ELR (cell line): ENCODE measurements around the gene MBTPS1.

ENCODE experiments used
- DNase-seq: peaks from one replicate; pipeline ENCODE4 v3.0.0-alpha.2; 2015; ENCODE audit warnings: low read depth

MBTPS1 gene

DNA sequence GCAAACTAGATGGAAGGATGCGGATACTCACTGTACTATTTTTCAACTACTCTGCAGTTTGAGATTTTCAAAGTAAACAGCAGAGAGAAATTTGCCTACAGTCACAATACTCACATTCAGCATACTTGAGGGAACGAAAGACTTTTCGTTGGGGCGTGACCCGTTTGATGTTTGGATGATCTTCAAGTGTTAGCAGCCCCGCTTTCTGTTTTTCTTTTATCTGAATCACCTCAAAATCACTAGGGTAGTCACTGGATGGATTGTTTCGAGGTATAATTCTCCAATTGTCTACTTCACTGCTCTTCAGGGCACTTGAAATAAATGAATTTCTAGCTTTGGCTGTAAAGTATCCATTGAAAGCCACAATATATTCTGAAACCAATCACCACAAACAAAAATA lies 17.8 kb downstream of the MBTPS1 start:
- DNase-seq: no peak

DNA sequence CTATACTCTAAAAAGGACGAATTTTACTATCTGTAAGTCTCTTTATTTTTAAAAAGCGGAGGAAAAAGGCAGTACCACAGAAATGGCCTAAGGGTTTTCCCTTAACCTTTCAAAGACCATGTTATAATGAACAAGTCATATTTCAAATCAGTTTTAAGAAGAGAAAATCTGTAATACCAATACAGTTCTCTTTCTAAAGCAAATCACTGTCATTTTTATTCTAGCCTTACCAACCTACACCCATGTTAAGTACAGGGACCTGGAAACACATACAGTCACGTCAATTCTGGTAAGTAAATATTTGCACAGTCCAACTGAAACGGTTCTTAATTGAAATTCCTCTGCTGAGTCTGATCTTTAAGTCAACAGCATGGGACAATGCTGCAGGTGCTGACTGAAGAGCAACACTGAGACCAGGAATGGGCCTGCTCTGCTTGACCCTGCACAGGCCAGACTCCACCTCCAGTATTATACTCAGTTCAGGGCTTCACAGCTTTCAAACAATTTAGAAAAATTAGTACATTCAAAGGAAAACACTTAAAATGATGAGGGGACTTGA lies 20.2 kb downstream of the MBTPS1 start:
- no peak for DNase-seq

DNA sequence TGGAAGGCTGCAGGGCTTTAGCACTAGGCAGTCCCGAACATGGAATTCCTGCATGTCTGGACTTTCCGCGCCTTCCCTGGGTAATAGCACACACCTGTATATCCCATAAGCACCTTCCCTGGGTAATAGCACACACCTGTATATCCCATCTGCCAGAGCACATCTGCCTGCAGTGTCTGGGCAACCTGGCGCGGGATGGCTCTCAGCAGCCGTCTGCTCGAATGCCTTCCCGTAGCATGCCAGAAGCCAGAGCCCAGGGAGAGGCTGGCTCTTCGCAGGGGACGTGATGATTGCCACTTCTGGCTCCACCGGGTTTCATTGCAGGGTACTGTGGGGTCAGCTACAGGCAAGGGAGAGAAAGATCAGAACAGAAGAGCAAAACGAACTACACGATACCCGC lies 21.3 kb downstream of the MBTPS1 start:
- DNase-seq: no peak

DNA sequence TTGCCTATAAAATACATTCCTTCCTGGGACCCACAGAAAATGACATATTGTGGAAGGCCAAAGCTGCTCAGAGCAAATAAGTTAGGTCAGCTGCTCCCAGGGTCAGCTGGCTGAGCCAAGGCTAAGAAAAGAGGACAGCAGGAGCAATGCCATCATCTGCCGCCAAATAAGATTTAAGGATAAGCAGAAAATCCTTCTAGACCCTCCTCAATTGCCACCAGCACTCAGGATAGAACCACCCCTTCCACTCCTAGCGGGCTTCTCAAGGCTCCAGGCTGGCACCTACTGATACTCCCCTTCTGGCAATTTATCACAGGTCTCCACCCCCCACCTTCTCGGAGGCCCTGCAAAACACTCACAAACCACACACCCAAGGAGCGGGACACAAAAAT lies 22.9 kb downstream of the MBTPS1 start:
- DNase-seq: no peak

DNA sequence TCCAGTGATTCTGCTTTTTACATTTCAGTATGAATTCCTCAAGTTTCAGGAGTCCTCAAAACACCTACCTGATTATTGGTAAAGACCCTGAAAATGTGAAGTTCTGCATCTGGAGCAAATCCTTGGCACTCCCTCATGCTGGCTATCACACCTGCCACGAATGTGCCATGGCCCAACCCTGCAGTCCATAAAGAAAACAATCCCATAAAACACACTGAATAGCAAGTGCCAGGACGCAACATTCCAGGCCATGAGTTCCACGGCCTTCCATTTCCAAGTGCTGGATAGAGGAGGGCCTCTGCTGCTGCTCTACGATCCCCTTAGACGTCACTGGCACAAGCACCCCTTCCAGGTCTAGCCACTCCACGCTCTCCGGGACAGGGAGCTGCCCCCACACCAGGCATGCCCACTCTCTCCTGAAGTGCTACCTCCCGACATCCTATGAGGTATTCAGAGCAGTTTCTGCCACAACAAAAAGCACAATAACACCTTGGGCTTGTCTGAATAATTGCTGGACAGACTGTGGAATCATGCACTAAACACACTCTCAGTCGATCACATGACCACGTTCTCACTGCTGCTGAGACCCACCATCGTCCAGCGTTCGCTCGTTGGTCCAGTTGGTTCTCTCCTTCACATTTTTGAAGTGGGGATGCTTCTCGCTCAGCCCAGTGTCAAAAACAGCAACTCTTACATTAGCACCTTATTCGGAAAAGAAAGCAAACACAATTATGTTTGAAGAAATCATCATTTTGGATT lies 23.4 kb downstream of the MBTPS1 start:
- no peak for DNase-seq

DNA sequence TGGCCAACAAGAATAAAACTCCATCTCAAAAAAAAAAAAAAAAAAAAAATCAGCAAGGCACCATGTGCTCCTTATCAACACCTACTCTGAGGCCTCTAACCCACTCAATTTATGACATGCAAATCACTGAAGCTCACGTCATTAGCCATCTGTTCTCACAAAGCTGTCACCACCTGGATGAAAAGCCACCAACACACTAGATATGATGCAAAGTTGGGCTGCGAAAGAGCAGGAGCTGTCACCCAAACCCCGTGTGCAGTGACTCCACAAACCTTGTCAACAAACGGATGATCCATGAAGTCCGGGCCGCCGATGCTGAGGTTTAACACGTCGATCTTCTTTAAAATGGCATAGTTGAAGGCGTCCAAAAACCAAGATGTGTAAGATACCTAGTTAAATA lies 25.3 kb downstream of the MBTPS1 start:
- DNase-seq: no peak

DNA sequence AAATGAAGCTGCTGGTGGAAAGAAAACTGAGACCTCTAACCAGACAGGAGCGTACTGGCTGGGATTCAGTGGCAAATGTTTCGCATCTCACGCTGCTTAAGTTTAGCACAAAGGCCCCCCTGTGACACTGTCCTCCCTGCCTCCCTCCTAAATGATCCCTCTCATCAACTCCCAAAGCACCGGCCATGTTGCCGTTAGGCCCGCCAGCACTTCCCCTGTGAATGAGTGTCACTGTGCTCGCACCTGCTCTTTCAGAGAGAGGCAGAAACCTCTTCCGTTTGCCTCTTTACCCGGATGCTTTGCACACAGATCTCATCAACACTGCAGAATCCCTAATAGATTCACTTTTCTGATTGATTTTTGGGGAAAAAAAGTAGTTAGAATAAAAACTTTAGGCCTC lies 26.5 kb downstream of the MBTPS1 start:
- no peak for DNase-seq

DNA sequence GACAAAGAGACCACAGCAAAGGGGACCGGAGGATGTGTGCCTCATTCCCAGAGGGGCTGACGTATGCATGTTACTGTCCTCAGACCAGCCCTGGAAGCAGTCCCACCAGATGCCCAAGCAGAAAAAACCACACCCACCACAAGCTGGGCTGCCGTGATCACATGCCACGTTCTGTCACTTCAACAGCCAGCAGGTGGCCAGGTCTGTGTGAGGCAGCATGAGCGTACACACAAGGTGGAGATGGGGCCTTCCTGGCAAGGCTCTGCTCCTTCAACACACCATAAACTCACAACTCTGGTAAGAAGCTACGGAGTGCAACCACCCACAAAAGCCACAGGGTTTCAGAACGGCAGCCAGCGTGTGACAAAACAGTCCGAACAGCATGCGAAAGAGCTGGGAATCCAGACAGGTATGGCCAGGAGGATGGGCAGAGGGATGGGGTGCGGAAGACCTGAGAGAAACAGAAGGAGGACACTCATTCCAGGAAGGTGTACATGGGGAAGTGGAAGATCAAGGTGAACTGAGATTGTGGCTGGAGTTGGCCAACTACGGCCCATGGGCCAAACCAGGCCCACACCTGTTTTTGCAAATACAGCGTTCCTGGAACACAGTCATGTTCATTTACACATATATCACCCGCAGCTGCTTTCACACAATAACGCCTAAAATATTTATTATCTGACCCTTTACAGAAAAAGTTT lies 27.9 kb downstream of the MBTPS1 start:
- peak; percentile 16 for DNase-seq

DNA sequence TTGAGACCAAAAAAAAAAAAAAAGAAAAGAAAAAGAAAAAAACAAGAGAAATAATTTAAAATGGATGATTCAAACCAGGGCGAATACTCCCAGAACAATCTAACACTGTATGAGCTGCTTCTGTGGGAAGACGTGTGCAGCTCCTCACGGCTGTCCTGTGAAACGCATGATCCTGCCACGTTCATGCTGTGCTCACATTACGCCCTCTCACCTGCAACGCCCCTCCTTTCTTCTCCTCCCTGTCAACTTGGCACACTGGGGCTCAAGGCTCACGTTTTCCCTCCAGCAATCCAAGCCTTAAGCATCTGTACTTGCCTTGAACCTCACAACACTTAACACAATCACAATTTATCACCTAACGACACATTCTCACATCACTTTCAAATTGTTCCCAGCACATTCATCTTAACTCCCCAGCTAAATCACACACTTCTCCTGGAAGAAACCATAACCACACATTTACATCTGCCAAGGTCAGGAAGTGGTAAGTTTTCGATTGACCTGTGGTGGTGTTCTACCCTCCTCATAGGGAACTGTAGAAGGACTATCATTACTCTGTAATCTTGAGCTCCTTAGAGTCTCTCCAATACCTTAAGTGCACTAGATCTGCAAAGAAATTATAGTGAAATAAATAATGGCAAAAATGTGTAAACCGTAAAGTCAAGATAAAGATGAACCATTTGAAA lies 29.1 kb downstream of the MBTPS1 start:
- no peak for DNase-seq

DNA sequence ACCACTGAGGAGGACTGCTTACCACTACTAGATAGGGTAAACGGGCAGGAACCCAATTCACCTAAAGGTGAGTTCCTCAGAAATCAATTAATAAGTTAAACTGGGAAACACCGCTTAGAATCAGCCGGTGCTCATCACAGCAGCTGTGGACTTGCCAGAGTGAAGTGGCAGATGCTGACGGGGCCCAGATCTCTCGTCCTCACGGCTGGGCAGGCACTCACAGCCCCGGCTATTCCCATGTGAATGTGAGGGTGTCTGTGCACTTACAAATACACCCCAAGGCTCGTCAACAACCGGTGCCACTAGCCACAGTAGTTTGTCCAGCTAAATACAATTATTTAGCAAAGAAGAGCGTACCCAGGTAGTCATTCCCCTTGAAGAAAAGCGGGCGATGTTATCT lies 29.7 kb downstream of the MBTPS1 start:
- no peak for DNase-seq

DNA sequence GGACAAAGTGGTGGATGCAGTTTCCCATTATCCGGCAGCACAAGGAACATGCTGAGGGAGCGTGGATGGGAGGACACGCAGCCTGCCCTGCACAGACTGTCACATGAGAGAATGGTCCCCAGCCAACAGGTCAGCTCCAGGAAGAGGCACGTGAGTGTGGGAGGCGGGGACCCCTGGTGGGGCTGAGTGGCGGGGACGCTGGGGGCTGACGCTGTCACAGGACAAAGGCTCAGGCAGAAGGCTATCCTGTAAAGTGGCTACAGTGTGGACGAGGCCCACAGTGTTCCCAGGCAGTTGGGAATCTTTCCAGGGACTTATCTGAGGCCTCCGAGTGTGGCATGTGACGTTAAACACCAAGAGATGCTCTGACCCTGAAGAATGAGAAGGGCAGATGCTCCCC lies 30.4 kb downstream of the MBTPS1 start:
- no peak for DNase-seq

DNA sequence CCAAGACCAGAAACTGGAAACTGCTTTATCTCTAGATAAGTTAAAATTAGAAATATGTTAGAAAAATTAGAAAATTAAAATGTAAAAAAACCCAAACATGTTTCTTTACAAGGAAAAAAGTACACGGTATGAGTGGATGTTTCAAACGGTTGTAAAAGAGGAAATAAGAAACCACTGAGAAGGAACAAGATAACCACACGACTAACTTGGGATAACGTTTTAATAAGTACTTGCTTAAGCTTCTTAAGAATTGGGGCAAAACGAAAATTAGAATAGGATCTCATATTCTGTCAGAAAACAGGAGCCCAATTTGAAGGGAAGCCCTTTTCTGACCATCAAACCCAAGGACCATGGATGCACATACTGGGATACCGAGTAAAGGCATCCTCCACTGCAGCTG lies 31.0 kb downstream of the MBTPS1 start:
- DNase-seq: no peak

DNA sequence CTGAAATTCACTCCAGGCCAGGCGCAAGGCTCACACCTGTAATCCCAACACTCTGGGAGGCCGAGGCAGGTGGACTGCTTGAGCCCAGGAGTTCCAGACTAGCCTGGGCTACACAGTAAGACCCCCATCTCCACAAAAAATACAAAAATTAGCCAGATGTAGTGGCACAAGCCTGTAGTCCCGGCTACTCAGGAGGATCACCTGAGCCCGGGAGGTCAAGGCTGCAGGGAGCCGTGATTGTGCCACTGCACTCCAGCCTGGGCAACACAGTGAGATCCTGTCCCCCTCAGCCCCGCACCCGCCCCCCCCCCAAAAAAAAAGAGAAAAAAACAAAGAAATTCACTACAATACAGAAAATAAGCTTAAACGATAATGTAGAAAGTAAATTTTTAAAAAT lies 31.5 kb downstream of the MBTPS1 start:
- DNase-seq: no peak

DNA sequence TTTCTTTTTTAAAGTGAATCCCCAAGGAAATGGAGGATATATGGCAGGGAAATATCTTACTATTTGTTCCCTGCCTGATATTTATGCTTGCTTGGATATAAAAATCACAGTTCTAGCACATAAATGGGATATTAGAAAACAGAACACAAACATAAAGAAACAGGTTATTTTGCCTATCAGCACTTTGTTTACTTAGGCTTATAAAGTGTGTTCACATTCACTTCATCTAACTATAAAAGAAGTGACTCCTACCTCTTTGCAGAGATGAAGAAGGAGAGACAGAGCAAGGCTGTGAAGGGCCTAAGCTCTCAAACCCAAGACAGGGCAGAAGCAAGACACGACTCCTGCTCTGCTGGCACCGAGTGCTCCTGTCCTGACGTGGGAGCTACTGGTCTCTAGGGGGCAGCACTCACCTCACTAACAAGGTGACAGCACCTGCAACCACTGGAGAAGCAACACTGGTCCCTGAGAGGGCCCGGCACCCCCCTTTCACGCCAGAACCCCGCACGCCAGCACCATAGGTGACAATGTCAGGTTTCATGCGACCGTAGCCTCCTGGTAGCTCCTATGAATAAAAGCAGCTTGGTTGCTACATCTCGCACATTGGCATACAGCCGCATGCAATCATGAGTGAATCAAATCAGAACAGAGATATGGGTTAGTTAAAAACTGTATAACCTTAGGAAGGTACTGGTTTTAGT lies 32.0 kb downstream of the MBTPS1 start:
- peak; percentile 77 for DNase-seq

DNA sequence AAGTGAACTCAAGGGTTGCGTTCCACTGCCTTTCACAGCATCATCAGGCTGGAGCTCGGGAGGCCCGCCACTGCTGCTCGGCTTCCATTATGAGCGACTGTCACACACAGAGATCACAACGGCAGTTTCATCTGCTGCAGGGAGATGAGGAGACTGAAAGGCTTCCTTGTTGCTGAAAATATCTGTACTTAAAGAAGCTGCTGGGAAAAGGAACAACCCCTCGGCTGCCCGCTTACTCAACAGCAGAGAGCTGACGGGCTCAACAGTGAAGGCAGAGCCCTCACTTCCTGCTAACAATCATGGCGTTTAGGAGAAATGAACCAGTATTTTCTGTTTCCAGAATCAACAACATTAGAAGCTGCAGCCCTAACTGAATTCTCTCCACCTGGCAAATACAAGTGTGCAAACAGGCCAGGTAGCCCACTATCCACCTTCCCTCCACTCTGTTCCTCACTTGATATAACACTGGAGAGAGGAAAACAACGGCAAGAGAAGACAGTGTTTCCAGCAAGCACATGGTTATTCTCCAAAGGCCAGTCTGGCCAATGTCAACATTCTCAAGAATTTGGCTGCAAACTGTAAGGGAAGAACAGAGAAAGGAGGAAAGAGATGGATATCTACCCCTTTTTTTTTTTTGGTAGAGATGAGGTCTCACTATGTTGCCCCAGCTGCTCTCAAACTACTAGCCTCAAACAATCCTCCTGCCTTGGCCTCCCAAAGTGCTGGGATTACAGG lies 33.7 kb downstream of the MBTPS1 start:
- no peak for DNase-seq

DNA sequence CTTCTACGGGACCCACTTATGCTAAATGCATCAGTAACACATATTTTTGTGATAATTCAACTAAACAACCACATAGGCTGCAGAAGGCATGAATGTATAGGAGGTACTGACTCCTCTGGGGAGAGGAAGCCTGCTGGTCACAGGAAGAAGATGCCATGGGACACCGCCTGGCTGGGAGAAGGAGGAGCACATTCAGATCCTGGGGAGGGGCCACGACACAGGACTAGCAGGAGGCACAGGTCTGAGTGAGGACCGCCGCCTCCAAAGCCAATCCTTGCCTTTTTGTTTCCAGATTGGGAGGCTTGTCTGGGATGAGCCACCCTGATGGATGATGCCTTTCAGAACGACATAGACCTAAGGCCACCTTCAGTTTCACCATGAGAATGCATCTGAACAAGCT lies 34.6 kb downstream of the MBTPS1 start:
- no peak for DNase-seq

DNA sequence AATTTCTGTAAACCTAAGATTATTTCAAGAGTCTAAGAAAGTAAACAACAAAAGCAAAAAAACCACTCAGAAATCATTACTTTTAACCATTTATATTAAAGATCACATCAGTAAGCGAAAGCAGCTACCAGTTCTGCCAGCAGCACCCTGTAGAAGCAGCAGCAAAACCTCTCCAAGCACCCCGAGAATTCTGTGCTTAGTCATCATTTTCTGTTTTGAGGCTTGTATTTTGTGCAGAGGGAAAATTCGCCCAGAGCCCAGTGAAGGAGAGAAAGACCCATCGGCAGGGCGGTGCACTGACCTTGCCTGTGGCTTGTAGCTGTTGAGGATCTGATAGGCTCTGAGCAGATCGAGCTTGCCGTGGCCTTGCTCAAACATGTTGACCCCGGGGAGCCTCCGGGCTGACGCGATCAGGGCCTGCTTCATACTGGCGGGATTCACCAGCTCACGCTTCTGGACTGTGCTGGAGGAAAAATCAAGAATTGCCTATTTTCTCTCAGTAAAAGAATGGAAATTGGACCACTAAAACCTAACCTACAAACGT lies 35.2 kb downstream of the MBTPS1 start:
- no peak for DNase-seq

DNA sequence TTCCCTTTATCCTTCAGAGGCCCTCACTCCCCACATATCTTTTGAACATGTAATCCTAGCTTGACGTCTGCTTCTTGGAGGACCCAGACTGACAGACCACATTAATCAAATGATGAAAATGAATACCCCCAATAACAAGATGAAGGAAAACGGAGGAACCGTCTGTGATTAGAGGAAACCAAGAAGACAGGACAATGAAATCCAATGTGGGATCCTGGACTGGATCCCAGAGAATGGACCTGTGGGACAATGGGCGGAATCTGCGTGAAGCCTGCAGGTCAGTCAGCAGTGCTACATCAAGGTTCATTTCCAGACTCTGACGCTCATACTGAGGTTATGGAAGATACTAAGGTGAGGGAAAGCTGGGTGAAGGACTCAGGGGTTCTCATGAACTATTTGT lies 35.9 kb downstream of the MBTPS1 start:
- no peak for DNase-seq

DNA sequence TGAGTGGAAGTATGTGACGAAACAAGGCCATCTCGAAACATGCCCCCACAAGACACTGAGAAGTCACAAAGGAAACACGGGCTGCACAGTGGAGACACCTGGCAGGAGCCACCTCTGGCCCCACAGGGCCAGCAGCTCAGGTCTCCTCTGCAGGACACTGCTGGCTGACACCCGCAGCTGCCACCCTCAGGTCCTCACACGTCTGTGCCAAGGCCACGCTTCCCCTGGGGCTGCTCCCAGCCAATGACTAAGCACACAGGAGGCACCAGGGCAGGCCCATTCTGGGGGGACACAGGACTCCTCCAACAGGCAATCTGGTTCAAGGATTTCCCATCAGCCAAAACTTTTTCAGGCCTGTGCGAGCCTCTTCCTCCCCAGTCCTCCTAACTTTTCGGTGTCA lies 36.4 kb downstream of the MBTPS1 start:
- DNase-seq: no peak

DNA sequence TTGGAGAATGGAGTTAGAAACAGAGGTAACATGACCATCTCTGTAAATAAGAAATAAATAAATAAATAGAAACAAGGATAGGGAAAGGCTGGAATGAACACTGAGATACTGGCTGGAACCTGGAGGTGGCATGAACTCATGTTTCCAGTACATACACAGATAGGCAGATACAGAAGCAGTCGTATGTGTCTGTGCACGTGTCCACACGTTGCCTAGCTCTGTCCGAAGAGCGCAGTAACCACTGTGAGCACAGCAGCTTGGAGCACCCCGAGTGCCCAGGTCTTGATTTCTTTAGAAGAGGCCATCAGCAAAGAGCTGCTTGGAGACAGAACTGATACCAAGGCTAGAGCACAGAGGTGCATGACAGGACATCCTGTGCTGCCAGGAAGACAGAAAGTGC lies 37.1 kb downstream of the MBTPS1 start:
- no peak for DNase-seq

DNA sequence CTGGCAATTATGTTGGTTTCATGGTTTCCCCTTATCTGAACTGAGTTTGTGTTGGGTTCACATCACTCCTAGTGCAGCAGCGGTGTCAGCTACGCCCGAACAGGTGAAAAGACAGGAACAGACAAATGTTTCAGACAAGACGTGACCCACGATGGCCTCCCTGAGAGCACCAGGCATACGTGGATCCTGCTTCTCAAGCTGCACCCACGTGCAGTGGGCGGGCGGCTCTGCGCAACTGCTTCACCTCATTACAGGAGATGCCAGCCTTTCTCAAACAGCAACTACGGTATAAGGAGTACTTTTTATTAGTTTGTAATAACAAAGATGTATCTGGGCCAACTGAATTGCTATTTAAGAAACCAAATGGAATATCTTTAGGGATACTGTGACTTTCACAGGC lies 41.4 kb downstream of the MBTPS1 start:
- DNase-seq: no peak
